OCI-M2 (cell line): ENCODE results near the gene XPNPEP2.

ENCODE experiments used
- DNase-seq: peaks from one replicate; lab custom pipeline; 2025; ENCODE audit not compliant: unreplicated experiment; lab: John Stamatoyannopoulos, UW

Gene XPNPEP2

GRCh38 chrX:129779086-129779672 is 40.4 kb downstream of the XPNPEP2 start:
- DNase-seq = no peak

- DNase-seq = no peak
Measured at GRCh38 chrX:129779747-129780146, 41.0 kb downstream of the XPNPEP2 start, which contains the start of gene SASH3. SASH3 (plus strand) TSS chrX:129779949; CDS start chrX:129780098, 149 bp downstream.

DNA sequence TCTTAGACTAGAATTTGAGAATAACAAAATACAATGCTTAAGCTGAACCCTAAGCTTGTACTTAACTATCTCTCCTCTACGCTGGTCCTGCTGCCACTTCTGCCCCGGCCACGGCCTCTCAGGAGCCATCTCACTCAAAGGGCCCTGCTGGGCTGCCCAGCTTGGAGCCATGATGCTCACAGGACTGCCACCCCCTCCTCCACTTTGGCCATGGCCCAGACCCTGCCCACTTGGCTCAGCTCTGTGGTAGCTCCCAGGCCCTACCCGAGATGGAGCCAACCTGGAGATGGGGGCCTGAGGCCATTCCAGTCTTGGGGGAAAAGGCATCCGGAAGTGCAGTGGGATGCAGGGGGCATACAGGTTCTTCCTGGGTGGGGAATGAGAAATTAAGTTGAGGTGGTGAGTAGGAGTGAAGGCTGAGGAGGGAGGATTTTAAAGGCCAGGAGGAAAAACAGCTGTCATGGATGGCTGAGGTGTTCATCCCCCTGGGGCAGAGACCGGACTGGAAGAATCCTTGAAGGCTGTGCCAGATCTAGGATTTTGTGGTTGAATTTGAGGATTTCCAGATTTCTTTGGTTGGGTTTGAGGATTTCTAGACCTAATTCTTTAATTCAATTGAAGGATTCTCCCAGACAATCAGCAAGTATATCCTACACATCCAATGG is 41.8 kb downstream of the XPNPEP2 start:
- DNase-seq = no peak

DNA sequence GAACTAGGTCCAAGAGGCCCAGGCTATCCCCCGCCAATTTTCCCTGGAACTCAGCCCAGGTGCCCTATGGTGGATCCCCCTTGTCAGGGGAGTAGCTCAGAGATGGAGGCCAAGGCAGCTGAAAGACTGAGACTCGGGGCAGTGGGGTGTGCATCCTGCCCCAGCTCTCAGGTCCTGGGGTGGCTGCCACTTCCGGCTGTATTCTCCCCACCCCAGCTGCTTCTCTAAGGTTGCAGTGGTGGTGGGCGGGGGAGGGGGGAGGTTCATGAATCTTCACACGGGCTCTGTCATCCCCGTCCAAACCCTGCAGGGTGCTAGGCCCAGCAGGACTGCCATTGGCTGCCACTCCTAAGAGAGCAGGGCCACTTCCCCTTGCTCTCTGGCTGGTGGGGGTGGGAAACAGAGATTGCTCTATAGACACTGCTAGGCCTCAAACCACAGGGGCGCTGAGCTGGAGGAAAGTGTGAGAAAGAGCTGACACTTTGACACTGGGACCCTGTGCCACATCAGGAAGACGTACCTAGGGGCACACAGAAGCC is 42.4 kb downstream of the XPNPEP2 start:
- no peak for DNase-seq

DNA sequence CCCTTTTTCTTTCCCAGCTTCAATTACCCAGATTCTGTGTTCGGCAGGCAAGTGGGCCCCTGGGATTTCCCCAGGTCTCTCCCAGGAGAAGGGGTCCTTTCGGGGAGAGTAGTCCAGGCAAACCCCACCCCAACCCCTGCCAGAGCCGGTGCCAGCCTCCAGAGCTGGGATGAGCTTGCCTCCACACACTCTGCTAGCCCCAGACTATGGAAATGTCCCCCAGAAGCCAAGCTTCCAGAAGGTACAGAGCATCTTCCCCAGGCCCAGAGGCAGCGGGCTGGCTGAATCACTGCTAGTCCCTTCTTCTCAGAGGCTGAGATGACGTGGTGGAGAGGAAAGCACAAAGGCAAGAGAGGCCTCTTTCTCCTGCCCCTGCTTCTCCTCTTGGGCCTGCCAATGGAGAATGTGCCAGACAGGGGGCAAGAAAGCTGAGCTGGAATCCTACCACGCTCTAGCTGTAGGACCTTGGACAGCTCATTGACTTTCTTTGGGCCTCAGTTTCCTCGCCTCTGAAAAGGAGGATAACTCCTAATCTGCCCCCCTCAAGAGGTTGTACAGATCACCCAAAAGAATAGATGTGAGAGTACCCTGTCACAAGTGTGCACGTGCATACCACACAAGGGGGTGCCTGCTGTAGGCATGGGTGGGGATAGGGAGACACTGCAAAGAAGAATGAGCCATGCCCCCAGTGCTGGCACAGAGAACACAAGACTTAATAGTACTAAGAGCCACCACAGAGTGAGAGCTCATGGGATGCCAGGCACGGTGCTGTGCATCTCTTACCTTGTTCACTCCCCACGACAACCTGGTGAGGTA is 43.1 kb downstream of the XPNPEP2 start:
- no peak for DNase-seq

DNA sequence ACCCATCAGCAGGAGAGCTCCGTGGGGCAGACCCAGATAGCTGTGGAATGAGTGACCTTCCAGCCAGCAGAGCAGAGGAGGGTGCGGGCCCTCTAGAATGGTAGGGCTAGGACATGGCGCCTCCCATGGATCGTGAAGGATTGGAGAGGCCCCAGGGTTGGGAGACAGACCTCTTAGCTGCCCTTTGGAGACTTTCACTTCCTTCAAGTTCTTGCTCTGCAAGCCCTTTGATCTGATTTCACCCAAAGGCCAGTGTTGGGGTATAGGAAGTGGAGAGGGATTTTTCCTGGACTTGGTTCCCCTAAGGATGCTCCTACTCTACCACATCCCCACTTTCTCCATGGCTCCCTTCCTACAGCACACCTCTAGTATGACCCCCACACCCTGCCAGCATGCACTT is 43.9 kb downstream of the XPNPEP2 start:
- DNase-seq = no peak

DNA sequence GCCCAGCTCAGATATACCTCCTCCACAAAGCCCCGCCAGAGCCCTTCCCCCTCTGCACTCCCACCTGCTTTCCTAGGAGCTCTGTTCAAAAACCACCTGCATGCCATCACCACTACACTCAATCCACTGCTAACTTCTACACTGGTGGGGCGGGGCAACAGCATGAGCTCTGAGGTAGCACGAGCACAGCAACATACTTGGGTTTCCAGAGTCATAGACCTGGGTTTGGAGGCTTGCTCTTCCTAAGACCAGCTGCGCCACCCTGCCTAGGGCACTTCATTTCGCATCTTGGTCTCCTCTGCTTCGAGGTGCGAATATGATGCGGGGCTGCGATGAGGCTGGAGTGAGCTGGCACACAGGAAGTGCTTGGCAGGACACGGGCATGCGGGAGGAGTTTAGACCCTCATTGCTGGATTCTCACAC is 44.5 kb downstream of the XPNPEP2 start:
- no peak for DNase-seq

GRCh38 chrX:129784371-129784770 is 45.6 kb downstream of the XPNPEP2 start:
- no peak for DNase-seq

DNA sequence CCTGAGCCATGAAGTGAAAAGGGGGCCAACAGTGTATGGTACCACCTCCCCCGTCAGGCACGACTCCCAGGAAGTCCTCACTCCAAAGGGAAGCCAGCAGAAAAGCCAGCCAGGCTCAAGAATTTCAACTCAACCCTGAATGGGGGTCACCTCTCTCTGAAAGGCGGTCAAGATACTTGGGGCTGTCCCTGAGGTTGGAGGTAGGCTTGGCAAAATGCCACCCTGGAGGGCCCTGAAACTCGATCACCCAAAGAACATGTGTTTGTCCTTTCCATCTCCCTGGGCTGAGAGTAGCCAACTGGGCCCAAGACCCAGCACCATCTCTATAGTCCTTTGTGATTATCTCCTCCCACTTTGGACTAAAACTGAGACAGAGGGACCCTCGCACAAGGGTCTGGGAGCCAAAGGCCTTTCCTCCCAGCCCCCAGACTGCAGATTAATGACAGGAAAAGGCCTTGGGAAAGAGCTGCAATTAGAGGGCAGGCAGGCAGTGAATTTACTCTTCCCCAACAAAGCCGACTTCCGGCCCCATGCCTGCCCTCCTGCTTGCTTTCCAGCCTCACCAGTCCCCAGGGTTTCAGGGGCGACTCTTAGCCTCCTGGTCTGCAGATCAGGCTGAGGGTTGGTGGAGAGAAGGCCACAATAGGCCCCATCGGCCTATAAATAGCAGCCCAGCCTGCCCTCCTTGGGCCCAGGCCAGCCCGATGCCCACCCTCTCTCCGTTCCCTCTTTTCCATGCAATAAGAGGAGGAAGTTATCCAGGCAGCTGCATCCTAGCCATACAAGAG is 46.6 kb downstream of the XPNPEP2 start:
- DNase-seq = no peak

- DNase-seq = no peak
Measured at GRCh38 chrX:129786210-129786651, 47.5 kb downstream of the XPNPEP2 start.

DNA sequence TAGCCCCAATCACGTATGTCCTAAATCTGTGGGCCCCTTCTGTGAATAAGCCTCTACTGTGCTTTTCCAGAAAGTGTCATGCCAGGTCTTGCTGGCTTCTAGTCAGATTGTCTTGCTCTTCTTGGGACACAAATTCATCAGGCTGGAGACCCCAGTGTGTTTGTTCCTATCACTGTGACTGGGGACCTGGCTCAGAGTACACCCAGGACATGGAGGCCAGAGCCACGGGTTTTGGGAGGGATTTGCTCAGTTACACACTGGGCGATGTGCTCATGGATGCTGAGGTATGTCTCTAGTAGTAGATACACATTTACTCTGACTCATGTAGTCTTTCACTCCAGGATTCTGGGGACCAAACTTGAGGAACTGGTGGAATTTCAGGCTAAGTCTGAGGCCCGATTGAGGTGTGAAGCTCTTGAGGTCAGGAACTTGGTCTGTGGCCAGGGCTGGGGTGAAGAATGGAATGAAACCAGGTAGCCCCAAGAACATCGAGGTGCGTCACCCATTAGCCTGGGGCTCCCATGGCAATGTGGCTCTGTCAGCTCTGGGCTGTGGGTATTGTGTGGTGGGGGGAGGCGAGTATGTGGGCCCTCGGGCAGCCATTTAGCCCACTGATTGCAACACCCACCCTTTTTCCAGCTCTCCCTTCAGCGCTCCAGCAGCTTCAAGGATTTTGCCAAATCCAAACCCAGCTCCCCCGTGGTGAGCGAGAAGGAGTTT is 48.7 kb downstream of the XPNPEP2 start:
- DNase-seq = no peak

DNA sequence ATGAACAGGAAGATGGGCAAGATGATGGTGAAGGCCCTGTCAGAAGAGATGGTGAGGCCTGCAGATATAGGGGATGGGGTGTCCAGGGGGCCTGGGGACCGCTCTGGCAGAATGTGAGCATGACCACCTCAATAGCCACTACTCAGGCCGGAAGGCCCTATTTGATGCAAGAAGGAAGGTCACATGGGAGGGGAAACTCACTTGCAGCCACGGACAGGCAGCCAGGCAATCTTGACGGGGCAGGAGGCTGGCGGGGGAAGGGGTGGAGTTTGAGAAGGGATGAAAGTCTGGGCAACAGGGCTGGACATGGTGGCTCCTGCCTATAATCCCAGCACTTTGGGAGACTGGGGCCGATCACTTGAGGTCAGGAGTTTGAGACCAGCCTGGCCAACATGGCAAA is 49.7 kb downstream of the XPNPEP2 start:
- DNase-seq = no peak

DNA sequence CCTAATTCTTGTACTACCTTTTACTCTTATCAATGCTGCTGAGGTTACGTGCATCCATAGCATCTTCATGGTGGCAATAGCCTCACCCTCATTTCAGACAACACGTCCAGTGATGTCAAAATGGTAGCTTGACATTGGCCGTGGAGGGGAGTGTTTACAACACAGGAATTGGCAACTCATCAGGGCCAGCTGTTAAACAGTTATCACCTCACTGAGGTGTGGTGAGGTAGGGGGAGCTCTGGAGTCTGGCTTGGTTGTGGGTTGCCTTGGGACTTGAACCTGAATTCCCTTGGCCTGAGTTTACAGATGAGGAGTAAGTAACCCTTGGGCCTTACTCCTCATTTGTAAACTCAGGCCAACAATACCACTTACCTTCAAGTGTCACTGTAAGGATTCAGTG is 51.4 kb downstream of the XPNPEP2 start:
- DNase-seq = no peak

- no peak for DNase-seq
Measured at GRCh38 chrX:129790808-129791207, 52.0 kb downstream of the XPNPEP2 start.

DNA sequence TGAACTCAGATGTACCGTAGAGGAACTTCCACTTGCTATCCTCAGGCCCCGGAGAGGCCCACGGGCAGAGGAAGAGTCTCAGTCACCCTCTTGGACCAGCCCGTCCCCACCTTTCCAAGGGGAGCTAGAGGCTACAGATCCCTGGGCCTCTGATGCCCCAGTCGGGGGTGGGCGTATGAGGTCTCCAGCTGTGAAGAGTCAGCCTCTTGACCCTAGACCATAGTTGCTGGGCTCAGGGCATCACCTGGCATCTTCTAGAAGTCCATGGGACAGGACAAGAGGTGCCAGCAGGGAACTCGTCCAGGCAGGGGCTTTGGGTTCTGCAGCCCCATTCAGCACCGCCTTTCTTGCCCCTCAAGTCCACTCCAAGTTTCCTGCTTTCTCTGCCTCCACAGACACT is 52.6 kb downstream of the XPNPEP2 start:
- DNase-seq = no peak

GRCh38 chrX:129791961-129792570 is 53.3 kb downstream of the XPNPEP2 start:
- DNase-seq = no peak

GRCh38 chrX:129792586-129793291 is 54.0 kb downstream of the XPNPEP2 start:
- no peak for DNase-seq

DNA sequence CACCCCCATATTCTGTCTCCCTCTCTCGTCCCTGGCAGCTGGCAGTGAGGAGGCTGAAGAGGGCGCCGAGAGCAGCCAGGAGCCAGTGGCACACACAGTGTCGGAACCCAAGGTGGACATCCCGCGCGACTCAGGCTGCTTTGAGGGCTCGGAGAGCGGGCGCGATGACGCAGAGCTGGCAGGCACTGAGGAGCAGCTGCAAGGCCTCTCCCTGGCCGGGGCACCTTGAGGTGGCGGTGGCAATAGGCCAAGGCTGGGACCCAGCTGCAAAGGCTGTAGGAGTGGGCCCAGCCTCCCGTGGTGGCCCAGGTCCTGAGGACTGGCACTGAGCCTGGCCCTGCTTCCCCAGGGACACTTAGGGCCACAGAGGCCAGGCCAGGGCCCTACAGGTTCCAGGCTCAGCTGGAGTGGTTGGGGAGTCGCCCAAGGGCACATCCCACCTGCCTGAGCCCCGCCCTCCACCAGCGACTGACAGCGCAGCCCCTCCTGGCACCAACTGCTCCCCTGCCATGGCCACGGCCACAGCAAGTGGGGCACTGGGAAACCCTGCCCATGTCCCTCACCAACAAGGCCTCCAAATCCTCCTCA is 54.9 kb downstream of the XPNPEP2 start:
- no peak for DNase-seq

GRCh38 chrX:129795584-129795983 is 56.8 kb downstream of the XPNPEP2 start:
- no peak for DNase-seq
